HEK293 (cell line): Measurements from ENCODE around the gene MAGI1.

Source experiments
- GLI2 ChIP-seq: fragments of 450-650 bp; formaldehyde crosslinking; IDR thresholded peaks from 2 replicates; pipeline ENCODE4; 2017; ENCODE audit warnings: missing biosample characterization, missing genetic modification characterization, low read depth, borderline replicate concordance
- HIC1 ChIP-seq: fragments of 450-650 bp; formaldehyde crosslinking; IDR thresholded peaks from 2 replicates; pipeline ENCODE4 v1.5.1; 2016; ENCODE audit warnings: missing biosample characterization, missing genetic modification characterization
- KLF8 ChIP-seq: fragments of 450-650 bp; formaldehyde crosslinking; IDR thresholded peaks from 2 replicates; pipeline ENCODE4 v1.5.1; 2016; ENCODE audit warnings: missing biosample characterization, missing genetic modification characterization
- MYNN ChIP-seq: fragments of 450-650 bp; formaldehyde crosslinking; IDR thresholded peaks from 2 replicates; pipeline ENCODE4 v1.5.1; 2016; ENCODE audit warnings: missing biosample characterization, missing genetic modification characterization, borderline replicate concordance
- PRDM1 ChIP-seq: fragments of 450-650 bp; formaldehyde crosslinking; IDR thresholded peaks from 2 replicates; pipeline ENCODE4; 2016; ENCODE audit warnings: missing biosample characterization, missing genetic modification characterization
- RBAK ChIP-seq: fragments of 450-650 bp; formaldehyde crosslinking; IDR thresholded peaks from 2 replicates; pipeline ENCODE4 v1.5.1; 2016; ENCODE audit warnings: missing biosample characterization, missing genetic modification characterization
- SALL2 ChIP-seq: fragments of 450-650 bp; formaldehyde crosslinking; IDR thresholded peaks from 2 replicates; pipeline ENCODE4 v1.5.0; 2017; ENCODE audit warnings: missing biosample characterization, mild to moderate bottlenecking, missing genetic modification characterization, borderline replicate concordance
- SP3 ChIP-seq: fragments of 450-650 bp; formaldehyde crosslinking; IDR thresholded peaks from 2 replicates; pipeline ENCODE4 v1.5.1; 2016; ENCODE audit warnings: missing biosample characterization, missing genetic modification characterization
- TRIM28 ChIP-seq: IDR thresholded peaks from 2 replicates; pipeline ENCODE4 v1.6.1; 2011; ENCODE audit warnings: low read length, control low read depth, borderline replicate concordance
- YY2 ChIP-seq: fragments of 450-650 bp; formaldehyde crosslinking; IDR thresholded peaks from 2 replicates; pipeline ENCODE4 v1.5.1; 2016; ENCODE audit warnings: missing biosample characterization, missing genetic modification characterization
- ZBTB20 ChIP-seq: fragments of 450-650 bp; formaldehyde crosslinking; IDR thresholded peaks from 2 replicates; pipeline ENCODE4 v1.5.1; 2016; ENCODE audit warnings: missing biosample characterization, missing genetic modification characterization
- ZNF133 ChIP-seq: fragments of 450-650 bp; formaldehyde crosslinking; IDR thresholded peaks from 2 replicates; pipeline ENCODE4 v1.5.1; 2016; ENCODE audit warnings: missing biosample characterization, missing genetic modification characterization
- ZNF157 ChIP-seq: fragments of 450-650 bp; formaldehyde crosslinking; IDR thresholded peaks from 2 replicates; pipeline ENCODE4 v1.5.1; 2016; ENCODE audit warnings: missing biosample characterization, missing genetic modification characterization
- ZNF214 ChIP-seq: fragments of 450-650 bp; formaldehyde crosslinking; IDR thresholded peaks from 2 replicates; pipeline ENCODE4 v1.5.1; 2017; ENCODE audit warnings: missing biosample characterization, mild to moderate bottlenecking, missing genetic modification characterization, borderline replicate concordance
- ZNF362 ChIP-seq: fragments of 450-650 bp; formaldehyde crosslinking; IDR thresholded peaks from 2 replicates; pipeline ENCODE4 v1.5.1; 2016; ENCODE audit warnings: missing biosample characterization, missing genetic modification characterization
- ZNF521 ChIP-seq: fragments of 450-650 bp; formaldehyde crosslinking; IDR thresholded peaks from 2 replicates; pipeline ENCODE4 v1.5.1; 2017; ENCODE audit warnings: missing biosample characterization, mild to moderate bottlenecking, missing genetic modification characterization
- ZNF530 ChIP-seq: fragments of 450-650 bp; formaldehyde crosslinking; IDR thresholded peaks from 2 replicates; pipeline ENCODE4 v1.5.1; 2016; ENCODE audit warnings: low read depth, missing biosample characterization, missing genetic modification characterization
- ZNF747 ChIP-seq: fragments of 450-650 bp; formaldehyde crosslinking; IDR thresholded peaks from 2 replicates; pipeline ENCODE4 v1.5.1; 2016; ENCODE audit warnings: missing biosample characterization, missing genetic modification characterization
- ZNF791 ChIP-seq: fragments of 450-650 bp; formaldehyde crosslinking; IDR thresholded peaks from 2 replicates; pipeline ENCODE4 v1.5.1; 2016; ENCODE audit warnings: missing biosample characterization, missing genetic modification characterization
- ZNF843 ChIP-seq: fragments of 450-650 bp; formaldehyde crosslinking; IDR thresholded peaks from 2 replicates; pipeline ENCODE4 v1.5.1; 2016; ENCODE audit warnings: missing biosample characterization, missing genetic modification characterization
- ZSCAN16 ChIP-seq: fragments of 450-650 bp; formaldehyde crosslinking; IDR thresholded peaks from 2 replicates; pipeline ENCODE4 v1.5.1; 2016; ENCODE audit warnings: missing biosample characterization, missing genetic modification characterization
- ZSCAN18 ChIP-seq: fragments of 450-650 bp; formaldehyde crosslinking; IDR thresholded peaks from 2 replicates; pipeline ENCODE4 v1.5.1; 2016; ENCODE audit warnings: missing biosample characterization, missing genetic modification characterization
- TF ChIP-seq, protein P1 (sequence below): fragments of 450-650 bp; formaldehyde crosslinking; IDR thresholded peaks from 2 replicates; pipeline ENCODE4 v1.5.1; 2017; ENCODE audit warnings: missing biosample characterization, missing genetic modification characterization
- TF ChIP-seq, protein P2 (sequence below): fragments of 450-650 bp; formaldehyde crosslinking; IDR thresholded peaks from 2 replicates; pipeline ENCODE4 v1.5.1; 2017; ENCODE audit warnings: missing biosample characterization, mild to moderate bottlenecking, missing genetic modification characterization, moderate library complexity
- TF ChIP-seq, protein P3 (sequence below): fragments of 450-650 bp; formaldehyde crosslinking; IDR thresholded peaks from 2 replicates; pipeline ENCODE4 v1.5.1; 2016; ENCODE audit warnings: missing biosample characterization, missing genetic modification characterization, borderline replicate concordance

Gene MAGI1

DNA sequence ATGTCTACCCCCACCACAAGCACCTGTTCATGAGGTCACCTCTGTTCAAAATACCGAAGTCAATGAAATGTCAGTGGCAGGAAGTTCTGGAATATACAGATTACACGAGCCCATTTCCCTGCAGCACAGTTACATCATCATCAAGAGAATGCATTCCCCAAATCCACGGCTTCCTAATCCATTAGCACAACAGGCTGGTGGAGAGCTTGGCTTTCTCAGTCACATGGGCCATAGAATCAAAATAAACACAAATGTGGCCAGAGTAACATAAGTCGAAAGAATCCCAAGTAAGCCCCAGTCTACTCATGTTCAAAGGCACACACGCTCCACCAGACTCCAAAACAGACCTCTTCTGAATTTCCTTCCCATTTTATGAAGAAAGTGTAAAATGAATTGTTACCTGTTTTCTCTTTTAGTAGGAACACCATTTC lies 419.3 kb downstream of the MAGI1 start (continued):
- TF ChIP-seq, protein P1, sequence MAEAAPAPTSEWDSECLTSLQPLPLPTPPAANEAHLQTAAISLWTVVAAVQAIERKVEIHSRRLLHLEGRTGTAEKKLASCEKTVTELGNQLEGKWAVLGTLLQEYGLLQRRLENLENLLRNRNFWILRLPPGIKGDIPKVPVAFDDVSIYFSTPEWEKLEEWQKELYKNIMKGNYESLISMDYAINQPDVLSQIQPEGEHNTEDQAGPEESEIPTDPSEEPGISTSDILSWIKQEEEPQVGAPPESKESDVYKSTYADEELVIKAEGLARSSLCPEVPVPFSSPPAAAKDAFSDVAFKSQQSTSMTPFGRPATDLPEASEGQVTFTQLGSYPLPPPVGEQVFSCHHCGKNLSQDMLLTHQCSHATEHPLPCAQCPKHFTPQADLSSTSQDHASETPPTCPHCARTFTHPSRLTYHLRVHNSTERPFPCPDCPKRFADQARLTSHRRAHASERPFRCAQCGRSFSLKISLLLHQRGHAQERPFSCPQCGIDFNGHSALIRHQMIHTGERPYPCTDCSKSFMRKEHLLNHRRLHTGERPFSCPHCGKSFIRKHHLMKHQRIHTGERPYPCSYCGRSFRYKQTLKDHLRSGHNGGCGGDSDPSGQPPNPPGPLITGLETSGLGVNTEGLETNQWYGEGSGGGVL (tag by site-specific recombination) = peak; percentile 47; the same call in 1 of the 2 replicates
- TF ChIP-seq, protein P2, sequence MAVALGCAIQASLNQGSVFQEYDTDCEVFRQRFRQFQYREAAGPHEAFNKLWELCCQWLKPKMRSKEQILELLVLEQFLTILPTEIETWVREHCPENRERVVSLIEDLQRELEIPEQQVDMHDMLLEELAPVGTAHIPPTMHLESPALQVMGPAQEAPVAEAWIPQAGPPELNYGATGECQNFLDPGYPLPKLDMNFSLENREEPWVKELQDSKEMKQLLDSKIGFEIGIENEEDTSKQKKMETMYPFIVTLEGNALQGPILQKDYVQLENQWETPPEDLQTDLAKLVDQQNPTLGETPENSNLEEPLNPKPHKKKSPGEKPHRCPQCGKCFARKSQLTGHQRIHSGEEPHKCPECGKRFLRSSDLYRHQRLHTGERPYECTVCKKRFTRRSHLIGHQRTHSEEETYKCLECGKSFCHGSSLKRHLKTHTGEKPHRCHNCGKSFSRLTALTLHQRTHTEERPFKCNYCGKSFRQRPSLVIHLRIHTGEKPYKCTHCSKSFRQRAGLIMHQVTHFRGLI (tag by site-specific recombination) = no peak
- TF ChIP-seq ZSCAN16 (tag by site-specific recombination) = no peak
- no peak for TF ChIP-seq KLF8 (tag by site-specific recombination)
- TF ChIP-seq ZBTB20 (tag by site-specific recombination) = peak; percentile 68
- peak; percentile 50; the same call in 1 of the 2 replicates for TF ChIP-seq ZNF843 (tag by site-specific recombination)
- TF ChIP-seq ZNF530 (tag by site-specific recombination) = no peak
- no peak for TF ChIP-seq ZNF747 (tag by site-specific recombination)
- TF ChIP-seq SP3 = no peak
- TF ChIP-seq HIC1 (tag by site-specific recombination) = no peak
- no peak for TF ChIP-seq ZNF157 (tag by site-specific recombination)
- TF ChIP-seq RBAK (tag by site-specific recombination) = no peak
- no peak for TF ChIP-seq ZNF791 (tag by site-specific recombination)
- no peak for TF ChIP-seq MYNN (tag by site-specific recombination)
- no peak for TF ChIP-seq ZNF362
- no peak for TF ChIP-seq GLI2
- TF ChIP-seq ZNF521 = no peak
- TF ChIP-seq TRIM28 = peak; percentile 20; the same call in 1 of the 2 replicates
- no peak for TF ChIP-seq SALL2 (tag by site-specific recombination)
- TF ChIP-seq ZNF133 = no peak
- TF ChIP-seq ZSCAN18 = no peak
- TF ChIP-seq ZNF214 = no peak
- TF ChIP-seq, protein P3, sequence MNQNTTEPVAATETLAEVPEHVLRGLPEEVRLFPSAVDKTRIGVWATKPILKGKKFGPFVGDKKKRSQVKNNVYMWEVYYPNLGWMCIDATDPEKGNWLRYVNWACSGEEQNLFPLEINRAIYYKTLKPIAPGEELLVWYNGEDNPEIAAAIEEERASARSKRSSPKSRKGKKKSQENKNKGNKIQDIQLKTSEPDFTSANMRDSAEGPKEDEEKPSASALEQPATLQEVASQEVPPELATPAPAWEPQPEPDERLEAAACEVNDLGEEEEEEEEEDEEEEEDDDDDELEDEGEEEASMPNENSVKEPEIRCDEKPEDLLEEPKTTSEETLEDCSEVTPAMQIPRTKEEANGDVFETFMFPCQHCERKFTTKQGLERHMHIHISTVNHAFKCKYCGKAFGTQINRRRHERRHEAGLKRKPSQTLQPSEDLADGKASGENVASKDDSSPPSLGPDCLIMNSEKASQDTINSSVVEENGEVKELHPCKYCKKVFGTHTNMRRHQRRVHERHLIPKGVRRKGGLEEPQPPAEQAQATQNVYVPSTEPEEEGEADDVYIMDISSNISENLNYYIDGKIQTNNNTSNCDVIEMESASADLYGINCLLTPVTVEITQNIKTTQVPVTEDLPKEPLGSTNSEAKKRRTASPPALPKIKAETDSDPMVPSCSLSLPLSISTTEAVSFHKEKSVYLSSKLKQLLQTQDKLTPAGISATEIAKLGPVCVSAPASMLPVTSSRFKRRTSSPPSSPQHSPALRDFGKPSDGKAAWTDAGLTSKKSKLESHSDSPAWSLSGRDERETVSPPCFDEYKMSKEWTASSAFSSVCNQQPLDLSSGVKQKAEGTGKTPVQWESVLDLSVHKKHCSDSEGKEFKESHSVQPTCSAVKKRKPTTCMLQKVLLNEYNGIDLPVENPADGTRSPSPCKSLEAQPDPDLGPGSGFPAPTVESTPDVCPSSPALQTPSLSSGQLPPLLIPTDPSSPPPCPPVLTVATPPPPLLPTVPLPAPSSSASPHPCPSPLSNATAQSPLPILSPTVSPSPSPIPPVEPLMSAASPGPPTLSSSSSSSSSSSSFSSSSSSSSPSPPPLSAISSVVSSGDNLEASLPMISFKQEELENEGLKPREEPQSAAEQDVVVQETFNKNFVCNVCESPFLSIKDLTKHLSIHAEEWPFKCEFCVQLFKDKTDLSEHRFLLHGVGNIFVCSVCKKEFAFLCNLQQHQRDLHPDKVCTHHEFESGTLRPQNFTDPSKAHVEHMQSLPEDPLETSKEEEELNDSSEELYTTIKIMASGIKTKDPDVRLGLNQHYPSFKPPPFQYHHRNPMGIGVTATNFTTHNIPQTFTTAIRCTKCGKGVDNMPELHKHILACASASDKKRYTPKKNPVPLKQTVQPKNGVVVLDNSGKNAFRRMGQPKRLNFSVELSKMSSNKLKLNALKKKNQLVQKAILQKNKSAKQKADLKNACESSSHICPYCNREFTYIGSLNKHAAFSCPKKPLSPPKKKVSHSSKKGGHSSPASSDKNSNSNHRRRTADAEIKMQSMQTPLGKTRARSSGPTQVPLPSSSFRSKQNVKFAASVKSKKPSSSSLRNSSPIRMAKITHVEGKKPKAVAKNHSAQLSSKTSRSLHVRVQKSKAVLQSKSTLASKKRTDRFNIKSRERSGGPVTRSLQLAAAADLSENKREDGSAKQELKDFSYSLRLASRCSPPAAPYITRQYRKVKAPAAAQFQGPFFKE (tag by site-specific recombination) = no peak
- TF ChIP-seq YY2 (tag by site-specific recombination) = no peak
- TF ChIP-seq PRDM1 = 0 out of 2 replicates have a peak, but pooled peaks have one; percentile 17
